Measurements from ENCODE around the gene NFXL1. TPM values are rescaled to one million over a fixed set of nuclear protein-coding genes. Genes with fewer than 3 reads are reported as not detected.
A peak's percentile ranks its signal among the peaks of the same experiment; 100 is the strongest.

NFXL1 gene
- polyA plus RNA-seq, 1 donor (not counting 4 experiments of a cell fraction or from before 2014, with no cell fraction given) = 16.5 TPM

GRCh38 chr4:47835494-47835893 lies 78.9 kb downstream of the NFXL1 start:
- no peaks in the 10 kb centered on the region for H3K9me3 ChIP-seq (ENCODE audit: control insufficient read depth, low read depth, low read length)
- H2AFZ ChIP-seq (ENCODE audit: control insufficient read depth, low read length) = no peak overlapping the region
- peak; percentile 36 for FAIRE-seq
- TF ChIP-seq, protein P1, sequence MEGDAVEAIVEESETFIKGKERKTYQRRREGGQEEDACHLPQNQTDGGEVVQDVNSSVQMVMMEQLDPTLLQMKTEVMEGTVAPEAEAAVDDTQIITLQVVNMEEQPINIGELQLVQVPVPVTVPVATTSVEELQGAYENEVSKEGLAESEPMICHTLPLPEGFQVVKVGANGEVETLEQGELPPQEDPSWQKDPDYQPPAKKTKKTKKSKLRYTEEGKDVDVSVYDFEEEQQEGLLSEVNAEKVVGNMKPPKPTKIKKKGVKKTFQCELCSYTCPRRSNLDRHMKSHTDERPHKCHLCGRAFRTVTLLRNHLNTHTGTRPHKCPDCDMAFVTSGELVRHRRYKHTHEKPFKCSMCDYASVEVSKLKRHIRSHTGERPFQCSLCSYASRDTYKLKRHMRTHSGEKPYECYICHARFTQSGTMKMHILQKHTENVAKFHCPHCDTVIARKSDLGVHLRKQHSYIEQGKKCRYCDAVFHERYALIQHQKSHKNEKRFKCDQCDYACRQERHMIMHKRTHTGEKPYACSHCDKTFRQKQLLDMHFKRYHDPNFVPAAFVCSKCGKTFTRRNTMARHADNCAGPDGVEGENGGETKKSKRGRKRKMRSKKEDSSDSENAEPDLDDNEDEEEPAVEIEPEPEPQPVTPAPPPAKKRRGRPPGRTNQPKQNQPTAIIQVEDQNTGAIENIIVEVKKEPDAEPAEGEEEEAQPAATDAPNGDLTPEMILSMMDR (optimal IDR thresholded peaks at IDR 0.05 in 1 of 3, IDR thresholded peaks at IDR 0.05 in 1 of 3, conservative IDR thresholded peaks at IDR 0.05 in 1 of 3; ENCODE audit: extremely low read depth in 1 of 3, insufficient read depth in 2 of 3, low read length in 3 of 3) = no peak
- TF ChIP-seq EZH2 (IDR thresholded peaks at IDR 0.05; ENCODE audit: low read length) = no peak
- no peak for DNase-seq (ENCODE audit: low read depth, low spot score)
- no peak overlapping the region for H3K27ac ChIP-seq (ENCODE audit: control insufficient read depth, insufficient read depth, low read length)
- no peaks in the 10 kb centered on the region for H3K27me3 ChIP-seq (ENCODE audit: control insufficient read depth, extremely low read depth, insufficient read depth, low read length)
- no peaks in the 10 kb centered on the region for H3K9me1 ChIP-seq (ENCODE audit: control insufficient read depth, extremely low read depth, insufficient read depth, low read length)
- no peak overlapping the region for H3K9ac ChIP-seq (ENCODE audit: control insufficient read depth, extremely low read depth, insufficient read depth, low read length)
- dilution Hi-C loops (cut with MboI; ENCODE audit: extremely low pct_ligation_motif_present, low sequenced_read_pairs) = no loop called here
- no peaks in the 10 kb centered on the region for H3K79me2 ChIP-seq (ENCODE audit: control insufficient read depth, insufficient read depth, low read length)
- no peaks in the 10 kb centered on the region for H4K20me1 ChIP-seq (ENCODE audit: control insufficient read depth, extremely low read depth, insufficient read depth, low read length)
- H3K36me3 ChIP-seq (ENCODE audit: control insufficient read depth in 2 of 2, extremely low read depth in 1 of 2, insufficient read depth in 2 of 2, low read length in 2 of 2) = no peaks in the 10 kb centered on the region
- H3K4me3 ChIP-seq (ENCODE audit: control insufficient read depth in 2 of 3, extremely low read depth in 1 of 3, insufficient read depth in 2 of 3, low read depth in 1 of 3, low read length in 3 of 3) = no peak overlapping the region
- peaks cover 13% of the 10 kb centered on the region for H3K4me1 ChIP-seq (ENCODE audit: control insufficient read depth, extremely low read depth, insufficient read depth, low read length)
- no peak overlapping the region for H3K4me2 ChIP-seq (ENCODE audit: control insufficient read depth, extremely low read depth, insufficient read depth, low read depth, low read length)

- DNase-seq (ENCODE audit: low read depth, low spot score) (no peak), FAIRE-seq (peak; percentile 29)
- H3K9me3 ChIP-seq (ENCODE audit: control insufficient read depth, low read depth, low read length) = no peaks in the 10 kb centered on the region
Observed at GRCh38 chr4:47831026-47831679, 83.2 kb downstream of the NFXL1 start.

More at GRCh38 chr4:47831026-47831679, 83.2 kb downstream of the NFXL1 start:
- Histone ChIP-seq H3K9me1 (ENCODE audit: control insufficient read depth, extremely low read depth, insufficient read depth, low read length) (no peaks in the 10 kb centered on the region), H4K20me1 (ENCODE audit: control insufficient read depth, extremely low read depth, insufficient read depth, low read length) (no peaks in the 10 kb centered on the region), H3K4me1 (ENCODE audit: control insufficient read depth, extremely low read depth, insufficient read depth, low read length) (peaks cover 4% of the 10 kb centered on the region), H3K4me3 (ENCODE audit: control insufficient read depth in 2 of 3, extremely low read depth in 1 of 3, insufficient read depth in 2 of 3, low read depth in 1 of 3, low read length in 3 of 3) (no peak overlapping the region), H3K27me3 (ENCODE audit: control insufficient read depth, extremely low read depth, insufficient read depth, low read length) (no peaks in the 10 kb centered on the region), H3K9ac (ENCODE audit: control insufficient read depth, extremely low read depth, insufficient read depth, low read length) (no peak overlapping the region), H2AFZ (ENCODE audit: control insufficient read depth, low read length) (no peak overlapping the region), H3K27ac (ENCODE audit: control insufficient read depth, insufficient read depth, low read length) (no peak overlapping the region), H3K79me2 (ENCODE audit: control insufficient read depth, insufficient read depth, low read length) (no peaks in the 10 kb centered on the region), H3K4me2 (ENCODE audit: control insufficient read depth, extremely low read depth, insufficient read depth, low read depth, low read length) (no peak overlapping the region), H3K36me3 (ENCODE audit: control insufficient read depth in 2 of 2, extremely low read depth in 1 of 2, insufficient read depth in 2 of 2, low read length in 2 of 2) (no peaks in the 10 kb centered on the region)
- dilution Hi-C loops (cut with MboI; ENCODE audit: extremely low pct_ligation_motif_present, low sequenced_read_pairs) = no loop called here
- TF ChIP-seq, protein P1 (optimal IDR thresholded peaks at IDR 0.05 in 1 of 3, IDR thresholded peaks at IDR 0.05 in 1 of 3, conservative IDR thresholded peaks at IDR 0.05 in 1 of 3; ENCODE audit: extremely low read depth in 1 of 3, insufficient read depth in 2 of 3, low read length in 3 of 3) = no peak
- TF ChIP-seq EZH2 (IDR thresholded peaks at IDR 0.05; ENCODE audit: low read length) = no peak
